ENCODE measurements around the gene TNPO3.
"Not testable (repeated sequence)": the region's sequence is repeated elsewhere in the genome, so short reads cannot be mapped to it uniquely, and the experiment has no call there.

Gene TNPO3

DNA sequence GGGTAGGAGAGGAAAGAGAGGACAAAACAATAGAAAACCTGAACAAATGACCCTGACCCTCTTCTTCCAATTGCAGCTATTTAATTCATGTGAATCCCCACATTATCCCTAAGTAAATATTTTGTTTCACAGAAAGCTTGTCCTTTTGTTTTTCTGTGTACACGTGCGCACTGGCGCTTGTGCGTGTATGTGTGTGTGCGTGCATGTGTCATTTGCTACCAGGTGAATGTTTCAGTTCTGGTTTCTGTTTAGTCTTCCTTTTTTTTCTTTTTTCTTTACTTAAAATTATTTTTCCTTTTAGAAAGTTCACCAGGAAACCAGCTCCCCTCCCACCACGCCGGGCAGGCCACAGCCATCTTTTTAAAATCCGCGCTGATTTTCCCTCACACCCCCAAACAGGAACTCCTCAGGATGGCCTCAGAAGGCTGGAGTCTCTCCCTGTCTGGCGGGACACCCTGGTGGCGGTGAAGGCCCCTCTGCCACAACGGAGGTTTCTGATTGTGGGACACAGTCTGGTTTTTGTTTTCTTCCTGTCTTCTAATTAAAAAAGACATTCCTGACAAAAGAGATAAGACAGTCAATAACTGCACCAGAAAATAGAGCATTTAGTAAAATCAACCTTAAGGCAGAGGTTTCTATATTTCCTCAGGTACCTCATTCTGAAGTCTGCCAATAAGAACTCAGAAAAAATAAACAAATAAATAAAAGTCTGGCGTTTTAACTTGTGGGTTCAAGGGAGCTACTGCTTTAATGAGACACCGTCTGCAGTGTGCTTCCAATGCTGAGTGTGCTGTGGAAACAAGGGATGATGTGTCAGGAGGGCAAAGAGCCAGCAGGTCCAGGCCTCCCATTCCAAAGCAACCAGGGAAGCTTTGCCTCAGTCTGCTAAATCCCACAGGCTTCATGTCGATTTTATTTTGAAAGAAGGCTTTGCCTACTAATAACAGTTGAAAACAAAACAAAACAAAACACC is 99.8 kb downstream of the TNPO3 start:
- DNase-seq: no peak

DNA sequence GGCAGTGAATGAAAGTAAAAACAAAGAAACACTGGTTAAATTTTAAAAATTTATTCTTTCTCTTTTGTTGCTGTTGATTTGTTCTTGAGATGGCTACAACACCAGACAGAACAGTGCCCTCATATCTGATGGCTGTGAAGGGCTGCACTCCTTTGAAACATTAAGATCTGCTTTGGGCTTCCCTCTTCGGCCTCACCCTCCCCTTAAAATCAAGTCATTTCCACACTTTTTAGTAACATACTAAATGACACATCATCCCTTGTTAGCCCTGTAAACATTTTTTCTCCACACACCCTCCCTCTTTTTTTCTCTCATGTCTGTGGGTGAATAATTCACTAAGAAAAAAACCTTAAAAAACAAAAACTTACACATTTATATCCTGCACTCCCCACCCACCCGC is 100.8 kb downstream of the TNPO3 start:
- DNase-seq: no peak

DNA sequence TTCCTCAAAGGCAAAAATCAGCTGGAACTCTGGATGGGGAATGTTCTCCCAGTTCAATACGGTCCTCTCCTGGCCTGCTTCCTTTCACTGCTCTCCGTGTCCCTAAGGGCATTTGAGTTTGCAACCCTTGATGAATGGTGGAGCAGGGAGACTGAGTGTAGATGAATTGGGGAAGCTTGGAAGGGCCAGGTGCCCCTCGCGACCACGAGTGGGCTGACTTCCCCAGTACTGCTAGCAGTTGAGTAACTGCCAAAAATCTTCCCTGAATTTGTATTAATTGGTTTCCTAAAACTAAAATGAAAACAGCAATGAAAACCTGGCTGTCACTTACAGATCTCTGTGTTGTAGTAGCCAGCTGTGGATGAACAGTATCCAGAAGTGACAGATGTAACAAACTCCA is 103.6 kb downstream of the TNPO3 start:
- DNase-seq: no peak

DNA sequence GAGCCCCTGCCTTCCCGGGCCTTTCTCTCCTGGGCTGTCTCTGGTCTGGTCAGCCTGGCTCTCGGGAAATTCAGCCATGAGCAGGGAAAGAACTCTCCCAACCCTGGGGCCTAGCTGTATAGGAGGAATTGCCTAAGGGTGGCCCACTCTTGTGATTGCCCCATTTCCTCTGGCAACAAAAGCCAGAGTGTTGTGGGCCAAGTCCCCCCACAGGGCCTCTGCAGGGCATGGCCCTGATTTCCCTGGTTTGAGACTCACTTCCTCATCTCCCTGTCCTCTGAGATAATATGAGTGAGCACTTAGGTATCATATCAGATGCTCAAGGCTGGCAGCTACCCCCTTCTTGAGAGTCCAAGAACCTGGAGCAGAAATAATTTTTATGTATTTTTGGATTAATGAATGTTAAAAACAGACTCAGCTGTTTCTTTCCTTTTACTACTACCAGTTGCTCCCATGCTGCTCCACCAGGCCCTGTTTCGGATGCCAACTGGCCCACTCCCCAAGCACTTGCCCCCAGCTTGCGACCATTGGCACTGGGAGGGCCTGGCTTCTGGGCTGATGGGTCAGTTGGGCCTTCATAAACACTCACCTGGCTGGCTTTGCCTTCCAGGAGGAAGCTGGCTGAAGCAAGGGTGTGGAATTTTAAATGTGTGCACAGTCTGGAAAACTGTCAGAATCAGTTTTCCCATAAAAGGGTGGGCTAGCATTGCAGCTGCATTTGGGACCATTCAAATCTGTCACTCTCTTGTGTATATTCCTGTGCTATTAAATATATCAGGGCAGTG is 105.7 kb downstream of the TNPO3 start:
- no peak for DNase-seq

DNA sequence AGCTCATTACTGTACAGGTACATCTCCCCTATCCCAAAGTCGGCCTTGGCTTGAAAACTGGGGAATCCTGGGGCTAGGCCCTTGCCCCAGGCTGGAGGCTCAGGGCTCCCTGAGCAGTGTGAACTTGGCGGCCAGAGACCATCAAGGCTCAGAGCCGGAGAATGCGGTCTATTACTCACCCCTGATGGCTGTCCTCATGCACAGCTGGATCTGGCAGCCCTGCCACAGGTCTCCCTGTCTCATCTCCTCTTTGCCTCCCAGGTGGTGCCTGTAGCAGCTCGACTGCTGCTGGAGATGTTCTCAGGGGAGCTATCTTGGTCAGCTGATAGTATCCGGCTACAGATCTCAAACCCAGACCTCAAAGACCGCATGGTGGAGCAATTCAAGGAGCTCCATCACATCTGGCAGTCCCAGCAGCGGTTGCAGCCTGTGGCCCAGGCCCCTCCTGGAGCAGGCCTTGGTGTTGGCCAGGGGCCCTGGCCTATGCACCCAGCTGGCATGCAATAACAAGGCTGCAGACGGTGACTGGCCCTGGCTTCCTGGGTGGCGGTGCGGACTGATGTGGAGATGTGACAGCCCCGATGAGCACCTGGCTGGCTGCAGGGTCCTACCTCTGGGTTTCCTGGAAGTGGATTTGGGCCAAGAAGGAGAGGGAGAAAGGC is 106.5 kb downstream of the TNPO3 start:
- DNase-seq: no peak

DNA sequence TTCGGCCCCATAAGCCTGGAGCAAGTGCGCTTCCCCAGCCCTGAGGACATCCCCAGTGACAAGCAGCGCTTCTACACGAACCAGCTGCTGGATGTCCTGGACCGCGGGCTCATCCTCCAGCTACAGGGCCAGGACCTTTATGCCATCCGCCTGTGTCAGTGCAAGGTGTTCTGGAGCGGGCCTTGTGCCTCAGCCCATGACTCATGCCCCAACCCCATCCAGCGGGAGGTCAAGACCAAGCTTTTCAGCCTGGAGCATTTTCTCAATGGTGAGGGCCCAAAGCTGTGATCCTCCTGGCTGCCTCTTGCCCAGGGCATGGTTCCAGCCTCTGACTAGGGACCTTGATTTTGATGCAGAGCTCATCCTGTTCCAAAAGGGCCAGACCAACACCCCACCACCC is 107.1 kb downstream of the TNPO3 start:
- DNase-seq: no peak

DNA sequence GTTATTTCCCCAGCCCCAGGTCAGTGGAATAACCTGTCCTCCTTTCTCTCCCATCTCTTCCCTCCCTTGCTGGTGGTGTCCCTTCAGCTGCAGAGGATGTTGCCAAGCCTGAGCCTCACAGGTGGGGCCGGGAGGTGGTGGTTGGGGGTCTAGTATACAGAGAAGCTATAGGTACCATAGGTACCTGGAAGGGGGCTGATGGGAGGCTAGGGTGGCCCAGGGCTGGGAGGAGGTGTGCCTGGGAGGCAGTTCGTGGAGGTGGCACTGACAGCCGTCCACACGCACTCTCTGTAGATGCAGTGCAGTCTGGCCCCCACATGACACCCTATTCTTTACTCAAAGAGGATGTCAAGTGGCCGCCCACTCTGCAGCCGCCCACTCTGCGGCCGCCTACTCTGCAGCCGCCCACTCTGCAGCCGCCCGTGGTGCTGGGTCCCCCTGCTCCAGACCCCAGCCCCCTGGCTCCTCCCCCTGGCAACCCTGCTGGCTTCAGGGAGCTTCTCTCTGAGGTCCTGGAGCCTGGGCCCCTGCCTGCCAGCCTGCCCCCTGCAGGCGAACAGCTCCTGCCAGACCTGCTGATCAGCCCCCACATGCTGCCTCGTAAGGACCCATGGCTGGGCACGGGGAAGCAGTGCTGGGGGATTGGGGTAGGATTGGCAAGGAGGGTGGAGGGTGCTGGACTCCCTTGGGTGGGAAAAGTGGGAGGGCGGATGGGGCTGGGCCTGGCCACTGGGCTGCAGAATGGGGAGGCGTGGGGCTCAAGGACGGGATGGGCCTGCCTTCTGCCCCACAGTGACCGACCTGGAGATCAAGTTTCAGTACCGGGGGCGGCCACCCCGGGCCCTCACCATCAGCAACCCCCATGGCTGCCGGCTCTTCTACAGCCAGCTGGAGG is 107.7 kb downstream of the TNPO3 start:
- DNase-seq: no peak

DNA sequence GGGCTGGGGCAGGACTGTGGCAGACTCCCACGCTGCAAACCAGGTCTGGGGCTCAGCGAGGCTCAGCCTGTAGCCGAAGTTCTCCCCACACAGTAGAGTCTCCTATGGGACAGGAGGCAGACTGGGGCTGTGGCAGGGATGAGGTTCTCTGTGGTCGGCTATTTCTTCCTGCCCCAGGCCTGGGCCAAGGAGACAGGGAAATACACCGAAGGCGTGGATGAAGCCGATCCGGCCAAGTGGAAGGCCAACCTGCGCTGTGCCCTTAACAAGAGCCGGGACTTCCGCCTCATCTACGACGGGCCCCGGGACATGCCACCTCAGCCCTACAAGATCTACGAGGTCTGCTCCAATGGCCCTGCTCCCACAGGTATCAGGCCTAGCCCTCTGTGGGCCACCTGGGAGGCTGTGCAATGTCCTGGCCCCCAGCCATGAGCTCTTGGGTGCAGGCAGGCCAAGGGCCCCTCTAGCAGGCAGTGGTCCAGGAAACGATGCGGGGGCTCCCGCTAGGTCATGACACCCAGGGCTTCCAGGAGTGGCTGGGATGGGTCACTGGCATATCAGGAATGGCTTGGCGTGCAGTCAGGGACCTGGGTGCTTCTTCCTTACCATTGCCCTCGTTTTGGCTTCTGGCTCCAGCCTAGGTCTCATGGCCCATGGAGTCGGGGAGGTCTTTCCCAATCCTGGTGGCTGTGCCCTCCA is 109.1 kb downstream of the TNPO3 start:
- no peak for DNase-seq

DNA sequence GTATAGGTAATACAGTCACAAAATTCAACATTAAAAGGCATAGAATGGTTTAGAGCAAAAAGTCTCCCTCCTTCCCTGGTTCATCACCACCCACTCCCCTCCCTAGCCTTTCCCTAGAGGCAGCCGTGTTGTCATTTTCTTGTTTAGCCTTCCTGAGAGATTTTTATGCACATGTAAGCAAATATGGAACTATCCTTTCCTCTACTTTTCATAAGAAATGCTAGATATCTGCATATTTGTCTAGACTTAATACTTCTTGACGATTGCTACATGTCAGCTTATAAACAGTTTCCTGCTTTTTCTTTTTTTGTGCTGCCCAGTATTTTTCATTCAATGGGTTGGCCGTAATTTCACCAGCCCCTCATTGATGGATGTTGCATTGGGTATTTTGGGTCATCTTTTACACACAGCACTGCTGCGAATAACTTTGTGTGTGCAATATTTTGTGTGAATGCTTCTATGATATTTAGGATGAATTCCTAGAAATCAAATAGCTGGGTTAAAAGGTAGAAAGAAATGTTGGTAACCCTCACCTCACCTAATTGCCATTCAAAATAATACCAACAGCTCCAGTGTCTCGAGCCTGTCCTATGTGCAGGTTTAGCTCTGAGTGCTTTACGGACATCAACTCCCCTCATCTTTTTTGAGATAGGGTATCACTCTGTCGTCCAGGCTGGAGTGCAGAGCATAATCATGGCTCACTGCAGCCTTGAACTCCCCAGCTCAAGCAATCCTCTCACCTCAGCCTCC is 110.2 kb downstream of the TNPO3 start:
- DNase-seq: no peak

DNA sequence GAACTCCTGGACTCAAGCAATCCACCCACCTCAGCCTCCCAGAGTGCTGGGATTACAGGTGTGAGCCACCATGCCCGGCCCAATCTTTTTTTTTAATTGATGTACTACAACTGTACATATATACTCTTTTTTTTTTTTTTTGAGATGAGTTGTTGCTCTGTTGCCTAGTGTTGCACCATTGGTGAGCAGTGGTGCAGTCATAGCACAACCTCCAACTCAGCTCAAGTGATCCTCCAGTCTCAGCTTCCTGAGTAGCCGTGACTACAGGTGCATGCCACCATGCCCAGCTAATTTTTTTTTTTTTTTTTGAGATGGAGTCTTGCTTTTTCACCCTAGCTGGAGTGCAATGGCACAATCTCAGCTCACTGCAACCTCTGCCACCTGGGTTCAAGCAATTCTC is 111.7 kb downstream of the TNPO3 start:
- DNase-seq: not testable (repeated sequence)

DNA sequence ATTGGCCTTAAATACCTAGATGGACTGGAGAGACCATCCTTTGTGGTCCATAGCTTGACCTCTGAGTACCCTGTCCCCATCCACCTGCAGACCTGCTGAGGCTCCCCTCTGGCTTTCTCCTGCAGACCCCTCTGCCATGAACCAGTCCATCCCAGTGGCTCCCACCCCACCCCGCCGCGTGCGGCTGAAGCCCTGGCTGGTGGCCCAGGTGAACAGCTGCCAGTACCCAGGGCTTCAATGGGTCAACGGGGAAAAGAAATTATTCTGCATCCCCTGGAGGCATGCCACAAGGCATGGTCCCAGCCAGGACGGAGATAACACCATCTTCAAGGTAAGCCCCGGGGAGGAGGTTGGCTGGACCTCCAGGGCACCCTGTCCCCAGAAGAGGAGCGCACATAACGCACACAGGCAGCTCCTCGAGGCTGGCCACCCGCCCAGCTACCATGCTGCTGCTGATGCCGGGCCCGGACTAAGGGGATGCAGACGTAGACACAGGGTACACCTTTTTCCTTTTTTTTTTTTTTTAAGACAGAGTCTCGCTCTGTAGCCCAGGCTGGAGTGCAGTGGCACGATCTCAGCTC is 112.9 kb downstream of the TNPO3 start:
- no peak for DNase-seq

DNA sequence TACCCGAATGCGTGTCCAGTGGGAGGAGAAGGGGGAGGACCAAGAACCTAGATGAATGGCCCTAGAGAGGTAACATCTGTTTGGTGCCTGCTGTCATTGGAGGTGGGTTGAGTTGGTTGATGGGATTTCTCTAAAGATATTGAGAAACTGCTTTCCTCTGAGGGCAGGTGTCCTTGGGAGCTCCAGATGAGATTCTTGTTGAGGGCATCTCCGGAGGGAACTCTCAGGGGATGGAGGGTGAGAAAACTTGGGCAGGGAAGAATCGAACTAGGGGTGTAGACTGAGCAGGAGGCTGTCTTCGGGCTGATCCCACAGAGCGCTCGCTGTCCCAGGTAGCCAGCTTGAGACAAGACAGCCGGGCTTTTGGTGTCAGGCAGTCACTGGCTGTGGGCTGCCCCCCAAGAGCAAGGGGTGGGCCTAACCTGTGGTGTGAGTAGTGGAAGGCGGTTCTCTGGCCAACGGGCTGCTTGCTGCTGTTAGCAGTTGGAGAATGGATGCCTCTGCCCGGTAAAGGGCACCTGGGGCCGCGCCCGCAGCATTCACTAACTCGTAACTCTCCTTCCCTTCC is 113.5 kb downstream of the TNPO3 start:
- no peak for DNase-seq

DNA sequence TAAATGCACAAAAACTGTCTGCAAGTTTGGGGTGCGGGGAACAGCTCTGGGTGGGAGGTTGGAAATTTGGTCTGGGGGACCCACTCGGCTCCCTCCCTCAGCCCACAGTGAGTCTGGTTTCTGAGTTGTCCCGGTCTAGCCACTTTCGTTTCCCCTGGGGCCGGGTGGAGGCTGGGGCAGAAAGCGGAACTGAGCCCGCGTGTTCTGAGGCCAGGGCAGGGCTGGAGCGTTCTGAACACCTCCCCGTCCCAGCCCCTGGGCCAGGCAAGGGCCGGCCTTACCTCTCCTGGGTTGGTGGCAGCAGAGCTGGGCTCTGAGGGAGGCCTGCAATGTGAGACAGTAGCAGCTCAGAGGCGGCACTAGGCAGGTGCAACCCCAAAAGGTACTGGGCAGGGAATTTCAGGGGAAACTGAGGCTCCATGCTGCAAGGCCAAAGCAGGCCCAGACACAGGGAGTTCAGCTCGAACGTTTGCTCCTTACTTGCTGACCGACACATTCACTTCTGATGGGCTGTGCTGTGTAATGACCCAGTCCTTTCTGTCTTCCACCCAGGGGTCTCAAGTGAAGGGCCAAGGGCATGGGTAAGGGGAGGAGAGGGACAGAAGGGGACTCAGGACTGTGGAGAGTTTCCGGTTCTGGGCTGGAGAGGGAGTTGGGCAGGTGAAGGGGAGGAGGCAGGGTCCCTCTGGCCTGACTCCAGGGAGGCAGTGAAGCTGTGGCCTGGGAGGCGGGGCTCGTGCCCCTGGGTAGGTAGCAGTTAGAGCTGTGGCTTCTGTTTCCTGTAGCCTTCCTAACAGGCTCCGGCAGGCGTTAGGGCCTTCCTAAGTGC is 114.2 kb downstream of the TNPO3 start:
- peak; percentile 65 for DNase-seq

DNA sequence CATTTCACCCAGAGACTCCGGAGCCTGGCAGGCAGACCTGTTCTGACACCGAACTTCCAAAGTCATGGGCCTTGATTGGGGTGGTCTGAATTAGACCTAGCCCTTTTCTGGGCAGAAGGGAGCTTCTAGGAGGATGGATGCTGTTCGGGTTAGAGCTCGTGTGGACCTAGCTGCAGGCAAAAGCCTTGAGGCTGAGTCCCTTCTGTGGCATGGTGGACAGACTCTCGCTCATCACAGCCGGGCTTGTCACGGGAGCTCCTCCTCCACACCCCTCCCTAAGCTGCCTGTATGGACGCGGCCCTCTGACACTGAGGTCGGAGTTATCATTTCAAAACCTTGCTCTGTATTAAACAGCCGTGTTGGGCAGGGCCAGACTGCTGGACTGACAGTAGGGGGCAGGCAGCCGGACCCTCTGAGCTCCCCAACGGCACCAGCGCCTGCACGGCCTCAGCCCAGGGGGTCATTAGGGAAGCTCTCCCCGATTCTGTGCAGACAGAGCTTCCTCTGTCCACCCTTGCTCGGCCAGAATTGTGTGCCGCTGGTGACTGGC is 115.0 kb downstream of the TNPO3 start:
- DNase-seq: no peak

DNA sequence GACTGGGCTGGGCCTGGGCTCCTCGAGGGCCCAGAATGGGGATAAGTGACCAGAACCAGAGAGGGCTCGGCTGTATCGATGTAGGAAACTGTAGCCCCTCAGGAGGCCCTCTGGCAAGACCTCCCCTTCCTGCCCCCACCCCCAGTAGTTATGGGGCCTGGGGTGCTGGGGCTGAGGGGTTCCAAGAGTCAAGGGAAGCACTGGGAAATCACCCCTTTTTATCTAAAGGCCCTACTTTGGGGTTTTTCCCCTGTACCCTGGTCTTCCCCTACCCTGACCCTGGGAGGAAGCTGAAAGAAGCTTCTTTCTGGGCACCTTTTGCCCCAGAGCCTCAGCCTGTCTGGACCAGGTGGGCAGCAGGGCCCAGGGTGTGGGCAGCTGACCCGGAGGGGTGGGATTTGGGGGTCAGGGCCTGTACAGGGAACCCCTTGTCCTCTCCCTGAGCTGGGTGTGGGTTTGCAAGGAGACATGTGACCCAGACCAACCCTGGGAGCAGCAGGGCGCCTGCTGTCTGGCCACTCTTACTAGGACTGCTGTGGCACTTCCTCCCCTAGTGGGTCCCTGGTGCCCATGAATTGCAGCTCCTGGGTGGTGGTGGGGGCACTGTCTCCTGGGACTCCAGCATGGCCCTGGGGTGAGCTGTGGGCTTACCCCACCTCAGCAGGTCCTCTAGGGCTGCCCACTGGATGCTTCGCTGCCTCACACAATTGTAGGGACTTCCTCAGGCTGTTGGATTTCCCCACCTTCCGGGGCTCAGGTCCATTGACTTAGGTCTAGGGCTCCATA is 115.6 kb downstream of the TNPO3 start:
- DNase-seq: no peak

DNA sequence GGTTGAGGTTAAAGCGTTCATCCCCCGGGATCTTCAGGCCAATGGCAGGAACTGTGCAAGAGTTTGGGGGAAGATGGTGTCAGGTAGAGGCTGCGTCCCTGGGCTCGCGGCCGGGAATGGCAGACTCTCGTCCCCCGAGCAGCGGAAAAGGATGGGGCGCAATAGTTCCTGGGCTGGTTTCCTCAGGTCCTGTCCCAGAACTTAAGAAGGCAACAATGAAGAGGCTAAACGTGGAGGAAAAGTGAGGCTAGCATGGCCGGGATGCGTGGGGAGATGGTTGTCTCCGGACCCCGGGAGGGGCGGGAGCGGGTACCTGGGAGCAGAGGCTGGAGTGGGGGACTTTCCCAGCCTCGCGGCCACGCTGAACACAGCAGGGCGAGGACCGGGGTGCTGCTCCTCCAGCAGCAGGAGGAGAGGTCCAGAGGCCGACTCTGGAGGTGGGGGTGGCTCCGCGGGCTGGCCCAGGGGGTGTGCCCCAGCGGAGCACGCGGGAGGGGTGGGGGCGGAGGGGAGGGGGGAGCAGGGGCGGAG is 116.3 kb downstream of the TNPO3 start:
- DNase-seq: no peak

DNA sequence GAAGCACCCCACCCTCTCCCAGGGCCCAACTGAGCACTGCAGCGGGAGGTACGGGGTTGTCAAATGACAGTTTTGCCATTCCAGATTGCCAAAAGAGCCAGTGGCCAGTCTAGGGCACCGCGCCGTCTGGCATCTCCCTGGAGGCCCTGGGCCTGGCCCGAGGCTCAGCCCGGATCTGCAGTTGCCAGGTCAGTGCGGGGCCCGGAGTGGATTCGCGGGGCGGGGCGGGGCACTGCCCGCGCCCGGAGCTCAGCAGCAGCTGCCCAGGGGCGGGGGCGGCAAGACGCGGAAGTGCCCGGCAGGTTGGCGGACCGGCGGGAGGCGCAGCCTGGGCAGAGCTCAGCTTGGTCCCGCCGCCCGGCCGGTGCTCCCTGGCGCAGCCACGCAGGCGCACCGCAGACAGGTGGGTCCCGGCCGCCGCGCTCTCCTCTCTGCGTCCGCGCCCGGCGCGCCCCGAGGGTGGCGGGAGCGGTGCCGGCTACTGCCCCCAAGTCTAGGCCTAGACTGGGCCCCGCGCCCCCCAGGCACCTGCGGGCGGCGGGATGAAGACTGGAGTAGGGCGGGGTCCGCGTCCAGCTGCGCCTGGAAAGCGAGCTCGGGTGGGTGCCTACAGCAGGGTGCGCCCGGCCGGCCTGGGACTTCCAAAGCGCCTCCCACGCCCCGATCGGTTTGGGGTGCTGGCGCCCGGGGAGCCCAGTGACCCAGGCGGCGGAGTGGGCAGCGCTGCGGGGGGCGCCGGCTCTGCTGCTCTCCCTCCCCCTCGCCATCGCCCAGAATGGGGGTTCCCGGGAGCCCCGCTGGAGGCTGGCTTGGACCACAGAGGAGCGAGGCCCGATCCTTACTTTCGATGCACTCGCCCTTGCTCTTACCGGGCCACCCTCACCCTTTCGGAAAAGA is 117.0 kb downstream of the TNPO3 start, which contains the start of gene IRF5:
Gene IRF5 (plus strand): TSS at position 281 of the 897 bp plus-strand sequence. CDS start 4,155 bp downstream, outside the sequence.
- no peak for DNase-seq

Data from femur (tissue), 1 donor.